ENCODE data around the gene SLC30A3.

DNA sequence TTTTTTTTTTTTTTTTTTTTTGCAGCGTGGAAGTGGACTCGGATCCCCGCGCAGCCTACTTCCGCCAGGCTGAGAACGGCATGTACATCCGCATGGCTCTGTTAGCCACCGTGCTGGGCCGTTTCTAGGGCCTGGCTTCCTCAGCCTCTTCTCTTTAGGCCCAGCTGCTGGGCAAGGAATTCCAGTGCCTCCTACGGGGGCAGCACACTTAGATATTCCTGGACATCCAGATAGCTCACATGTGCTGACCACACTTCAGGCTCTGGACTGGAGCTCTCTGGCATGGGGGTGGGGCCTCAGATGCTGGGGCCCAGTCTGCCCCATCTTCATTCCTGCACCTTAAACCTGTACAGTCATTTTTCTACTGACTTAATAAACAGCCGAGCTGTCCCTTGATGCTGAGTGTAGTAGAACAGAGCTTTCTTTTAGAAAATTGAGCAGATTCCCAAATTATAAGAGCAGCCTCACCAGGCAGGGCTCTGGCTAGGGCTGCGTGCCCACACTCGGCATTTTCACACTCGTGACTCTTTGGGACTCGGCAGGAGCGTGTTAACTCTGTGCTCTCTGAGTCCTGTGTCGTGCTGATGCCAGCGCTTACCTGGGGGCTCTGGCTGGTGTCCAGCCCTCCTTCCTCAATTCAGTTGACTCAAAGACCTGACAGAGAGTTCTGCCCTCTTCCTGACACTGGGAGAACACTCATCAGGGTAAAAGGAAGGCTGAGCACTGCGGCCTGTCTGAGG is 19.3 kb downstream of the SLC30A3 start:
- TF ChIP-seq, protein P1, sequence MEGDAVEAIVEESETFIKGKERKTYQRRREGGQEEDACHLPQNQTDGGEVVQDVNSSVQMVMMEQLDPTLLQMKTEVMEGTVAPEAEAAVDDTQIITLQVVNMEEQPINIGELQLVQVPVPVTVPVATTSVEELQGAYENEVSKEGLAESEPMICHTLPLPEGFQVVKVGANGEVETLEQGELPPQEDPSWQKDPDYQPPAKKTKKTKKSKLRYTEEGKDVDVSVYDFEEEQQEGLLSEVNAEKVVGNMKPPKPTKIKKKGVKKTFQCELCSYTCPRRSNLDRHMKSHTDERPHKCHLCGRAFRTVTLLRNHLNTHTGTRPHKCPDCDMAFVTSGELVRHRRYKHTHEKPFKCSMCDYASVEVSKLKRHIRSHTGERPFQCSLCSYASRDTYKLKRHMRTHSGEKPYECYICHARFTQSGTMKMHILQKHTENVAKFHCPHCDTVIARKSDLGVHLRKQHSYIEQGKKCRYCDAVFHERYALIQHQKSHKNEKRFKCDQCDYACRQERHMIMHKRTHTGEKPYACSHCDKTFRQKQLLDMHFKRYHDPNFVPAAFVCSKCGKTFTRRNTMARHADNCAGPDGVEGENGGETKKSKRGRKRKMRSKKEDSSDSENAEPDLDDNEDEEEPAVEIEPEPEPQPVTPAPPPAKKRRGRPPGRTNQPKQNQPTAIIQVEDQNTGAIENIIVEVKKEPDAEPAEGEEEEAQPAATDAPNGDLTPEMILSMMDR (IDR thresholded peaks at IDR 0.05): no peak
- TF ChIP-seq POLR2A (IDR thresholded peaks at IDR 0.05): no peak

Data from Peyer's patch (tissue), 4 donors.